ENCODE results near the gene LIMS2.

Gene LIMS2

DNA sequence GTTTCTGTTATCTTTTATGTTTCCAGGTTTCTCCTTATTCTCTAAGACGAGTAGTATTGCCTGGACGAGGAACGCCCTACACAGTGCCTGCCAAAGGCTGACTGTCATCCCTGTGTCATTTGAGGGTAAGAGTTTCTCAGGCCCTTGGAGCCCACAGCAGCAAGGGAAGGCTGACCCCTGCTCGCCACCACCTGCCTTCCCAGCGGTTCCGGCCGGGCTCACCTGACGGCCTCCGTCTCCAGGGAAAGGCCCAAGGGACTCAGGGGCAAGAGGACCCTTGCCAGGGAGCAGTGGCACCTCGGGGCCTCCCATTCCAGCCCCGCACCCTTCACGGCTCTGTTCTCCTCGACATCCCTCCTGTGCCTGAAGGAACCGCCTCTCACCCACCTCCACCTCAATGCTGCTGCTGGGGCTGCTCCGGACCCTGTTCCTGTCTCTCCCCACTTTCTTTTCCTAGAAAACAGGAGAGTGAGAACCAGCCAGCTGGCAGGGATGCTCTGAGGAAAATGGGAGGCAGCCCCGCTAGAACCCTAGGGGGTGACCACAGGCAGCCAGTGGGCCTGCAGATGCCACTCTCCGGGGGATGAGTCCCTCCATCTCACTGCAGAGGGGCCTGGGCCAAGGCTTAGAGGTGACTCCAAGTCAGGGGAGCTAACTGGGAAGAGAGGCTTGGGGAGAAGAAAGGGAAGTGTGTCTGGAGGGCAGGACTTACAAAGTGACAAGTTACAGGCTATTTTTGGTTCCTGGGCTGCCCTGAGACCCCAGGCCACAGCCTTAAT lies 1.9 kb downstream of the LIMS2 start:
- no peak for DNase-seq

DNA sequence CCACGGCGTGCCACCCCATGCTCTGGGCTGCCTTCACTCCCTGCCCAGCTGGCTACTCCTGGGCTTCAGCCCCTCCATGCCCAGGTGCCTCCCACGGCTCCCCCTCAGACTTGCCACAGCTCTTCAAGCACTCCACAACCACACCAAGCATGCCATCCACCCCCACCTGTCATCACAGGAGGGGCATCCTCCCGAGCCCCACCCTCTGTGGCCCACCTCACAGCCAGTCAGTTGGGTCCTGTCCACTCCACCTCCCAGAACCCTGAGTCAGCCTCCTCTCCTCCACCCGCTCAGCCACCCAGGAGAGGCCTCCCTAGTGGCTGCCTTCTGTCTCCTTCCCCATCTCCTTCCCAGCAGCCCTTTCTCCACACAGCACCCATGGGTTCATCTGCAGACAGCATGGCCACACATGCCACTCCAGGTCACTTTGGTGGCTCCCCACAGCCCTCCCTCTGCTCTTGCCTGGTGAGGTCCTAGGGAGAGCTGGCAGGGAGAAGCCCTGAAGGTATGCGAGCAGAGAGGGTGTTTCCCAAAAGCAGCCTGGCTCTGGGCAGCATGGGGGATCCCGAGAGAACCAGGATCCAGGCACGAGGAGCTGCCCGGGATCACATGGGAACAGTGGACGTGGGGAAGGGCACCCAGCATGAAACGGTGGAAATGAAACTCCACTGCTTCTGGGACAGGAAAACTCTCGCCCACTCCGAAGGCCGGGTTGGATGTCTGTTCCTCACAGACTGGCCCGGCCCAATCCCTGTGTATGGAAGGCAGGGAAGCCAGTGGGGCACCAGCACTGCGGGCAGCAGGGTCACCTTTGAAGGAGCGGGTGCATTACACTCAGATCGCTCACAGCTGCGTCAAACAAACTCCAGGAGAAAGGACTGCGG lies 2.7 kb downstream of the LIMS2 start:
- no peak for DNase-seq

DNA sequence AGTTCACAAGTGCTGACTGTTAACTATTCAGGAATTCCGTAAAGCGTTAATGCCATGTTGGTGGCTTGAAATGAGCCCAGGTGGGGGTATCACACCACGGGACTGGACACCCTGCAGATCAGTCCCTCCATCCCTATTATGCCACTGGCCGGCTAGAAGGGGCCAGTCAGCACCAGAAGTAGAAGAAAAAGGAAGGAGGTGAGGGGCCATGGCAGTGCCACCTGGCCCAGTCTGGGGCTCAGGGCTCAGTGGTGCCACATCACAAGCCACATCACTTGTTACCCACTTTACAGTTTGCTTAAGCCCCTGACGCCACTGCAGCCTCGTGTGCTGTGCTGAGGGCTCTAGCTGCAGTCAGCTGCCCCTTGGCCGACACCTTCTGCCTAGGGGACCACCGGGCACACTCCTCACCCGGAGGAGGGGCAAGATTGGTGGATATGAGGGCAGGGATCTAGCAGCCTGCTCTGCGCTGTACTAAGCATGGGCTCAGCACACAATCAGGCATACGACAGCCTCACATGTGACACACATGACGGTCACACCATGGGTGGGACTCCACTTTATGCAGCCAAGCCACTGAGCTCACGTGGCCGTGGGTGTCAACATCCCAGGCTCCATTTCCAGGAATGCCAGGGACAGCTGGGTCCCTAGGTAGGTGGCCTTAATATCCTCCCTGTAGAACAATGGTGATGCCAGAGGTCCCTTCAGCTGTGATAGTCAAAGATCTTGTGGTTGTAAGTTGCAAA lies 3.6 kb downstream of the LIMS2 start:
- DNase-seq, result no peak

DNA sequence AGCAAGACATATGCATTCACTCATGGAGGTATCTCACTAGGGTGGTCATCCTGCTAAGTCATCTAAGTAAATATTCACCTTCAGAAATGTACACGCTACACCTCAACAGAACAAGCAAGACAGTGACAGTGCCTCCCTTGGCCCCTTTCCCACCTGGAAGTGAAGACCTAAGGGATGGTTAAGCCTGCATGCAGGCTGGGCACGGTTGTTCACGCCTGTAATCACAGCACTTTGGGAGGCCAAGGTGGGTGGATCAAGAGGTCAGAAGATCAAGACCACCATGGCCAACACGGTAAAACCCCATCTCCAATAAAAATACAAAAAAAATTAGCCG lies 4.4 kb downstream of the LIMS2 start:
- no peak for DNase-seq

GRCh38 chr2:127670055-127670956 lies 5.0 kb downstream of the LIMS2 start:
- no peak for DNase-seq

- no peak for DNase-seq
Observed at GRCh38 chr2:127669056-127669455, 6.3 kb downstream of the LIMS2 start.

- no peak for DNase-seq
Observed at GRCh38 chr2:127665267-127665893, 9.9 kb downstream of the LIMS2 start.

- no peak for DNase-seq
Observed at GRCh38 chr2:127664895-127665225, 10.5 kb downstream of the LIMS2 start.

GRCh38 chr2:127664065-127664894 lies 11.1 kb downstream of the LIMS2 start:
- DNase-seq, result no peak

DNA sequence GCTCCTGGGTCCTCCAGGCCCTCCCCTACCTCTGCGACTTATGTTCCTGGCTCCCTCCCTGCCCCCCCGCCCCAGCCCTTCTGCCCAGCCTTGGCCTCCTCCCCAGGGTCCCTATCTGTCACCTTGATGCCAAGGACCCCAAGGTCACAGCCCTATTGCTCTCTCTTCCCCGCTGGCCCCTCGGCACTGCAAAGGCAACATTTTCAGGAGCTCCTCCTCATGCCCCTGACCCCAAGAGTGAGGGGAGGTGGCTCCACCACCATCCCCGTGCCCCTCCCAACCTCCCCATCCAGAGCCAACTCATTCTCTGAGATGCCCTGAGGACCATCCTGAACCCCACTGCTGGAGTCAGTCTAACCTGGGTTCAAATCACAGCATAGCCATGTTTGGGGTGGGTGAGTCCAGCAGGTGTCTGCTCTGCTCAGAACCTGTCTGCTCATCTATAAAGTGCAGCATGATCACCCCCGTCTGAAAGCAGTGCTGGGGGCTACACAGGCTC lies 11.7 kb downstream of the LIMS2 start:
- no peak for DNase-seq

- no peak for DNase-seq
Observed at GRCh38 chr2:127662937-127663565, 12.3 kb downstream of the LIMS2 start.

DNA sequence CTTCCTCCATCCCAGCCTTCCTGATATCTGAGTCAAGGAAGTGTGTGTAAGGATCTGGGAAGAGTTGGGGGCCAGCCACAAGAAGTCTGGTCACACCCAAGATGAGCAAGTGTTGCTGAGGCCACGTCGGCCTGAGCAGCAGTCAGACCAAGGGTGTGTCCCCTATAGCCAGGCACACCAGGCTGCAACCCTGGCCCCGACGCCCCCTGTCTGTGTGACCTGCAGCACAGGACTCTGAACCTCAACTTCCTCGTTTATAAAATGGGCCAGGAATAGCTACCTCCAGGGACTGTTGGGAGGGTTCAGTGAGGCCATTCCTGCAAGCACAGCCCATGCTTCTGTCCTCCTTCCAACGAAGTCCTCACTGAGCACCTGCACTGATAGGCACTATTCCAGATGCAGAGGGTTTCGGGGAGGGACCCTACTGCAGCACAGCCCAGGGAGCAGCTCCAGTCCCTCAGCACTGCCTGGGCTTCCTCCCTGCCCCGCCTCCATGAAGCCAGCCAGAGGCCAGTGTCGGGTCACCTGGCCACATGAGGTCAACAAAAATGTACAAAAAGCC lies 13.3 kb downstream of the LIMS2 start:
- DNase-seq, result no peak

DNA sequence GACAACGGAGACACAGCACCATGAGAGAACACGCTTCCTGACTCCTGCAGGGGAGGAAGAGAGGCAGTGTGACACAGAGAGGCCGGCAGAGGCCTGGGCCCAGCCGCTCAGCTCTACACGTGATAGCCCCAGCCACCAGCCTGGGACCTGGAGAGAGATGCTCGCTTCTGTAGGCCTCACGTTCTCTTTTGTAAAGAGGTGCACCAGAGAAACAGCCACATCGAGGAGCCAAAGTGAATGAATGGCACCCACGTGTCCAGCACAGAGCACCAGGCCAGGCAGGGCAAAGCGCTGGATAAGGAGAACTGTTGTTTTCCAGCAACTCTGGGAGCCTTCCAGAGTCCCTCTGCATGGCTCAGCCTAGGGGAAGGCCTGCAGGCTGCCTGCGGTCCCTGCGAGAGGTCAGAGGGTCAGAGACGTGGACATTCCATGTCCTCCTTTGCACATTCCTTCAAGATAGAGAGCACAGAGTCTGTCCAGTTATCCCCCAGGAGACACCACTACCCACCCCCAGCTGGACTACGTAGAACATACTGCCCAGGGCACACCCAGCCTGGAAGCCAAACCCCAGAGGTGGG lies 14.2 kb downstream of the LIMS2 start:
- no peak for DNase-seq

- no peak for DNase-seq
Observed at GRCh38 chr2:127660291-127660578, 15.1 kb downstream of the LIMS2 start.

DNA sequence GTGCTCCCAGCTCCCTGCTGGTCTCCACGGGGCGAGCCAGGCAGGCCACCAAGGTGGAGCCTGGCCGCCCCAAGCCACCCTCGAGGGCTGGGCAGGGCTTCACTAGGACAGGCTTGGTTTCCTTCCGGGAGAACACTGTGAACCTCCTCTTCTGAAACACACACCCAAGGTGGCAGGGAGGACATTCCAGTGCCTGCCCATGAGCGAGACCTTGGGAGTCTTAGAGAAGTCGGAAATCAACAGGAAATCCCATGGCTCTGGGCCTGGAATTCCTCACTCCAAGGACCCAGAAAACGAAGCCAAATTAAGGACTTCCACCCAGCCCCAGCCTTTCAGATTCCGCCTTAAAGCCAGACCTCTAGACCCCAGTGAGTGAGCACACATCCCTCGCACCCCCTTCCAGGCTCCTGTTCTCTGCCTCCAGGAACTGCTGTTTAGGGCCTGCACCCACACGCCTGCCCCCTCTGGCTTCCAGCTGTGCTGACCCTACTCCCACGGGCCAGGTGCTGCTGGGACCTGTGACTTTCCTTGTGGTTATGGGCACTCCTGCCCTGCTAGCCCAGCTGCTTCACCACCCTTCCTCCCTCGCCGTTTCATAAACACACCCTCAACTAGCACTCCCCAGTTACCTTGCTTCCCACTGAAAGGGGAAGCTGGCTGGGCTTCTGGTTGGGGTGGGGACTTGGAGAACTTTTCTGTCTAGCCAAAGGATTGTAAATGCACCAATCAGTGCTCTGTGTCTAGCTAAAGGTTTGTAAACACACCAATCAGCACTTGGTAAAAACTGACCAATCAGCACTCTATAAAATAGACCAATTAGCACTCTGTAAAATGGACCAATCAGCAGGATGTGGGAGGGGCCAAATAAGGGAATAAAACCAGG lies 15.7 kb downstream of the LIMS2 start:
- DNase-seq, result no peak

DNA sequence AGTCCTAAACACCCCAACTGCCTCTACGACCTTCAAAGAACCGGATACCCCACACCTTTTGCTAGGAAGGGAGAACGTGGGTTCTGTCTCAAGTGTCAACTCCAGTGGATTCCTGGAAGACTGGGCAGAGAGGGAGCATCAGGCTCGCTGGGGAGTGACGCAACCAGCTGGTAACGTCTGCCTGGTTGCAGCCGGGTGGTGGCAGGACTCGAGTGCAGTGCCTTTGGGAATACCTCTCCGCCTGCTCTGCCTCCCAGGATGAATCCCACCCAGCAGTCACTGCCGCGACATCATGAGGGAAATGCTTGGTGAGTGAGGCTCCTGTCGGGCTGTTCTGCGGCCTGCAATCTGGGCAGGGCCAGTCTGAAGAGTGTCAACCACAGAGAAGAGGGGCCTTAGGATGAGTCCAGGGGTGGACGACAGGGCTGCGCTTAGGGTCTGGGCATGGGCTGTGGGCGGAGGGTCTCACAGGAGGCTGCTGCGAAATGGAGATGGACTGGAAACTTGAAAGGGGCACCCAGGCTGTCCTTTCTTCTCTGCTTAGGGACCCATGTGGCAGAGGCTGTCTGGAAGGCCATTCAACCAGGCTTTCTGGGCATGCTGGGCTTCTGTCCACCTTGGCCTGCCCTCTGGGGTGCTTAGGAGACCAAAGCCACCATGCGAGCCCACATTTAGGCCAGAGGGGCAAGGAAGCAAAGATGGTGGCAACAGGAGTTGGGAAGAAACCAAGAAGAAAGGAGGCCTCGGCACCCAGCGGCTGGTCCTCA lies 16.5 kb downstream of the LIMS2 start:
- no peak for DNase-seq

DNA sequence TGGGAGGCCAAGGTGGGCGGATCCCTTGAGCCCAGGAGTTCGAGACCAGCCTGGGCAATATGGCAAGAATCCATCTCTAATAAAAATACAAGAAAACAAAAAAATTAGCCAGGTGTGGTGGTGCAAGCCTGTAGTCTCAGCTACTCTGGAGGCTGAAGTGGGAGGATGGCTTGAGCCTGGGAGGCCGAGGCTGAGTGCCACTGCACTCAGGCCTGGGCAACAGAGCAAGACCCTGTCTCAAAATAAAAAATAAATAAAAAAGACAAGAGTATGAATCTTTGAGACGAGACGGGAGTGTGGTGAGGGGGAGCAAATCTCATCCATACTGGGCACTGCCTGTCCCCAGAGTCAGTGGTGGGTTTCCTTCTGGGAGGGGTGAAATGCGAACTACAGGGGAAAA lies 17.2 kb downstream of the LIMS2 start:
- DNase-seq, result no peak

DNA sequence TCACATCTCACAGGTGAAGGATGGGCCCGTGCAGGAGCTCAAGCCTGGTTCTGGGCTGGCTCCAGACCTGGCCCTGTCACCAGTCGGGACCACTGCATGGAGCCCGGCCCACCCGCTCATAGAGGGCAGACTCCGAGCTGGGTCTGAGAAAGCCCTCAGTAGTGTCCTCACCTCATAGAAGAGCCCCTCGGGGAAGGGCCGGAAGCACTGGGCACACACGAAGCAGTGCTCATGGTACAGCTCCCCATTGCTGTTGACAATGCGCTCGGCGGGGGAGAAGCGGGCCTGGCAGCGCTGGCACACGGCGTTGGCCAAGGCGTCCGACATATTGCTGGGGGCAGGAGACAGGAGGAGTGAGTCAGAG lies 18.1 kb downstream of the LIMS2 start:
- DNase-seq, result no peak
